Esophagus (tissue), 2 donors: ENCODE results near the gene COQ6. TPM values are rescaled to one million over a fixed set of nuclear protein-coding genes. Genes with fewer than 3 reads are reported as not detected.

Experiments
- H3K27ac ChIP-seq, 2 donors: one replicate each; pipeline ENCODE4 v1.5.1; 2013; ENCODE audit warnings: low read depth in 2 of 2, mild to moderate bottlenecking in 2 of 2, inconsistent platforms in 1 of 2, low read length in 1 of 2, moderate library complexity in 1 of 2
- H3K27me3 ChIP-seq, 2 donors: one replicate each; pipeline ENCODE4 v1.6.1; 2013; ENCODE audit warnings: low read length in 2 of 2, control low read depth in 1 of 2, mild to moderate bottlenecking in 1 of 2; ENCODE audit not compliant: insufficient read depth in 2 of 2, control insufficient read depth in 1 of 2
- H3K36me3 ChIP-seq, 2 donors: one replicate each; pipeline ENCODE4 v1.6.1; 2013; ENCODE audit warnings: low read length in 1 of 2; ENCODE audit not compliant: control insufficient read depth in 2 of 2, insufficient read depth in 2 of 2
- H3K4me1 ChIP-seq, 2 donors: one replicate each; pipeline ENCODE4 v1.6.1; 2013; ENCODE audit warnings: low read length in 1 of 2; ENCODE audit not compliant: control insufficient read depth in 2 of 2, insufficient read depth in 2 of 2
- H3K4me3 ChIP-seq, 2 donors: one replicate each; pipeline ENCODE4 v1.5.1; 2013; ENCODE audit warnings: low read length in 2 of 2, mild to moderate bottlenecking in 2 of 2, low read depth in 1 of 2, moderate library complexity in 1 of 2
- H3K9me3 ChIP-seq, 2 donors: one replicate each; pipeline ENCODE4 v1.6.1; 2013; ENCODE audit warnings: mild to moderate bottlenecking in 2 of 2, low read depth in 1 of 2, low read length in 1 of 2, moderate library complexity in 1 of 2; ENCODE audit not compliant: control insufficient read depth in 2 of 2, insufficient read depth in 1 of 2
- WGBS, 2 donors: extraction: QIAGEN DNeasy Blood & Tissue Kit; methylation state at CpG; one replicate each; pipeline ENCODE4 v1.1.7; 2013; 5-methylcytosine and 5-hydroxymethylcytosine counted together
- polyA plus RNA-seq, 2 donors: library from polyadenylated mRNA; stranded (reverse); fragments of 200-250 nt; gene quantifications; one replicate each; pipeline ENCODE4 v1.2.3, GENCODE V29; 2013
- donor health status: healthy with polysubstance abuse.
- donor health status: Bipolar disorder and iron deficiency.

COQ6 gene
- polyA plus RNA-seq, 2 donors: 11.2 to 16.4 TPM

GRCh38 chr14:73937012-73937411, 13.1 kb upstream of the COQ6 start:
- WGBS, 2 donors: 93 to 100% methylated on average over 2 of the region's 2 CpGs
- Histone ChIP-seq H3K4me1 (no peaks in the 10 kb centered on the region), H3K4me3 (no peak overlapping the region), H3K27me3 (no peaks in the 10 kb centered on the region), H3K36me3 (peaks cover 6 to 12% of the 10 kb centered on the region in 2 donors), H3K9me3 (no peaks in the 10 kb centered on the region), H3K27ac (no peak overlapping the region)

- Histone ChIP-seq H3K27me3 (no peaks in the 10 kb centered on the region), H3K9me3 (no peaks in the 10 kb centered on the region), H3K4me3 (no peak overlapping the region), H3K4me1 (no peaks in the 10 kb centered on the region), H3K36me3 (peaks cover 9 to 12% of the 10 kb centered on the region in 2 donors), H3K27ac (no peak overlapping the region)
- WGBS, 2 donors: 89 to 92% methylated on average over 7 of the region's 7 CpGs
Measured at GRCh38 chr14:73942180-73942579, 7.9 kb upstream of the COQ6 start.

GRCh38 chr14:73943083-73943482, 7.0 kb upstream of the COQ6 start:
- Histone ChIP-seq H3K9me3 (no peaks in the 10 kb centered on the region), H3K4me3 (no peak overlapping the region), H3K36me3 (peaks cover 9 to 12% of the 10 kb centered on the region in 2 donors), H3K27me3 (no peaks in the 10 kb centered on the region), H3K27ac (peak overlapping the region in 1 of 2 donors; percentile 16), H3K4me1 (no peaks in the 10 kb centered on the region)
- WGBS, 2 donors: 48 to 50% methylated on average over 4 of the region's 4 CpGs

- Histone ChIP-seq H3K4me3 (no peak overlapping the region), H3K4me1 (no peaks in the 10 kb centered on the region), H3K9me3 (no peaks in the 10 kb centered on the region), H3K36me3 (peaks cover 9 to 12% of the 10 kb centered on the region in 2 donors), H3K27ac (no peak overlapping the region), H3K27me3 (no peaks in the 10 kb centered on the region)
- WGBS, 2 donors: 76 to 90% methylated on average over 17 of the region's 17 CpGs
Measured at GRCh38 chr14:73944432-73945158, 5.5 kb upstream of the COQ6 start.

GRCh38 chr14:73945159-73945670, 4.9 kb upstream of the COQ6 start:
- no peaks in the 10 kb centered on the region for H3K9me3 ChIP-seq
- H3K27ac ChIP-seq: no peak overlapping the region
- no peaks in the 10 kb centered on the region for H3K27me3 ChIP-seq
- peaks cover 9 to 12% of the 10 kb centered on the region in 2 donors for H3K36me3 ChIP-seq
- no peaks in the 10 kb centered on the region for H3K4me1 ChIP-seq
- 72 to 85% methylated on average over 4 of the region's 4 CpGs for WGBS, 2 donors
- H3K4me3 ChIP-seq: no peak overlapping the region

GRCh38 chr14:73953731-73954130, 3.6 kb downstream of the COQ6 start:
- H3K36me3 ChIP-seq: peaks cover 8 to 12% of the 10 kb centered on the region in 2 donors

GRCh38 chr14:73955674-73956073, 5.6 kb downstream of the COQ6 start:
- peaks cover 19 to 20% of the 10 kb centered on the region in 2 donors for H3K36me3 ChIP-seq
- 85 to 90% methylated on average over 5 of the region's 5 CpGs for WGBS, 2 donors

More at GRCh38 chr14:73953731-73954130, 3.6 kb downstream of the COQ6 start:
- no peak overlapping the region for H3K27ac ChIP-seq
- 79 to 94% methylated on average over 1 of the region's 1 CpG for WGBS, 2 donors
- peaks cover 0 to 2% of the 10 kb centered on the region in 2 donors for H3K4me1 ChIP-seq
- no peak overlapping the region for H3K4me3 ChIP-seq
- no peaks in the 10 kb centered on the region for H3K9me3 ChIP-seq
- no peaks in the 10 kb centered on the region for H3K27me3 ChIP-seq

GRCh38 chr14:73958591-73958990, 8.5 kb downstream of the COQ6 start:
- no peaks in the 10 kb centered on the region for H3K9me3 ChIP-seq
- H3K27ac ChIP-seq: no peak overlapping the region
- H3K4me3 ChIP-seq: no peak overlapping the region
- H3K4me1 ChIP-seq: no peaks in the 10 kb centered on the region
- H3K27me3 ChIP-seq: no peaks in the 10 kb centered on the region
- H3K36me3 ChIP-seq: peaks cover 29 to 30% of the 10 kb centered on the region in 2 donors

More at GRCh38 chr14:73955674-73956073, 5.6 kb downstream of the COQ6 start:
- Histone ChIP-seq H3K9me3 (no peaks in the 10 kb centered on the region), H3K4me1 (peaks cover 0 to 2% of the 10 kb centered on the region in 2 donors), H3K27me3 (no peaks in the 10 kb centered on the region), H3K27ac (no peak overlapping the region), H3K4me3 (no peak overlapping the region)

GRCh38 chr14:73961192-73961591, 11.1 kb downstream of the COQ6 start:
- Histone ChIP-seq H3K27me3 (no peaks in the 10 kb centered on the region), H3K36me3 (peaks cover 23 to 27% of the 10 kb centered on the region in 2 donors), H3K4me1 (no peaks in the 10 kb centered on the region), H3K4me3 (no peak overlapping the region), H3K27ac (no peak overlapping the region), H3K9me3 (no peaks in the 10 kb centered on the region)
- 88 to 93% methylated on average over 12 of the region's 12 CpGs for WGBS, 2 donors

- H3K27ac ChIP-seq: no peak overlapping the region
- WGBS, 2 donors: 92 to 94% methylated on average over 4 of the region's 4 CpGs
- H3K36me3 ChIP-seq: peaks cover 15 to 22% of the 10 kb centered on the region in 2 donors
- no peak overlapping the region for H3K4me3 ChIP-seq
- H3K4me1 ChIP-seq: no peaks in the 10 kb centered on the region
- H3K9me3 ChIP-seq: no peaks in the 10 kb centered on the region
- H3K27me3 ChIP-seq: no peaks in the 10 kb centered on the region
Measured at GRCh38 chr14:73965216-73965615, 15.1 kb downstream of the COQ6 start.
